ENCODE measurements around the gene MTPN. TPM values are rescaled to one million over a fixed set of nuclear protein-coding genes. Genes with fewer than 3 reads are reported as not detected.

MTPN gene
- total RNA-seq, 1 donor from 2014 or later = 114 TPM

DNA sequence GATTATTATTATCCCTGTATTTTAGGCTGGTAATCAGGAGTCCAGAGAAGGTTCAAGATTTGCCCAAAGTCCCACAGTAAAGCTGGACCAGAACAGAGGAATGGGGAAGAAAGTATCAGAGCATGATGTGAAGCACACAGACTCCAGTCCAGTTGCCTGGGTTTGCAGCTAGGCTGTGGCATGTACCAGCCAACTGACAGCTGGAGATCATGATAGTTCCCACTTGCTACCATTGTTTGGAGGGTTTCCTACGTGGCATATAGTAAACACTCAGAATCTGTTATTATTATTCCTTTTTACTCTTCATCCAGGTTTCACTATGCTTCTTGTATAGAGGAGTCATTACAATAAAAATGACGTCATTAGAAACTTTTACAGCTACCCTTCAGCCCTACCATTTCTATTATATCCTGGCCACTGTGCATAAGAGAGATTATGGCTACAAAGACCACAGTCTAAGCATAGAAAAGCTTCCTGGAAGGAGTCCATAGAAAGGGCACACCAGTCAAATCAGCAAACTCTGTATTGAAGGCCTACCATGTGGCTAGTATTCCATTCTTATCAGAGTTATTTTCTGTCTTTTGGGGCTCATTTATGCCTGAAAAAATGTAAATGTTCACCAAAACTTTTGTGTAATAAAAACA is 66.6 kb downstream of the MTPN start:
- Mint-ChIP-seq H3K9me3 (no peaks in the 10 kb centered on the region), H3K4me3 (no peak overlapping the region), H3K27me3 (ENCODE audit: low read depth) (no peaks in the 10 kb centered on the region), H3K27ac (no peak overlapping the region), H3K36me3 (peaks cover 2% of the 10 kb centered on the region), H3K4me1 (peaks cover 15% of the 10 kb centered on the region)
- no peak for DNase-seq (ENCODE audit: low spot score in 2 of 2, unreplicated experiment in 2 of 2)
- TF ChIP-seq, protein P1, sequence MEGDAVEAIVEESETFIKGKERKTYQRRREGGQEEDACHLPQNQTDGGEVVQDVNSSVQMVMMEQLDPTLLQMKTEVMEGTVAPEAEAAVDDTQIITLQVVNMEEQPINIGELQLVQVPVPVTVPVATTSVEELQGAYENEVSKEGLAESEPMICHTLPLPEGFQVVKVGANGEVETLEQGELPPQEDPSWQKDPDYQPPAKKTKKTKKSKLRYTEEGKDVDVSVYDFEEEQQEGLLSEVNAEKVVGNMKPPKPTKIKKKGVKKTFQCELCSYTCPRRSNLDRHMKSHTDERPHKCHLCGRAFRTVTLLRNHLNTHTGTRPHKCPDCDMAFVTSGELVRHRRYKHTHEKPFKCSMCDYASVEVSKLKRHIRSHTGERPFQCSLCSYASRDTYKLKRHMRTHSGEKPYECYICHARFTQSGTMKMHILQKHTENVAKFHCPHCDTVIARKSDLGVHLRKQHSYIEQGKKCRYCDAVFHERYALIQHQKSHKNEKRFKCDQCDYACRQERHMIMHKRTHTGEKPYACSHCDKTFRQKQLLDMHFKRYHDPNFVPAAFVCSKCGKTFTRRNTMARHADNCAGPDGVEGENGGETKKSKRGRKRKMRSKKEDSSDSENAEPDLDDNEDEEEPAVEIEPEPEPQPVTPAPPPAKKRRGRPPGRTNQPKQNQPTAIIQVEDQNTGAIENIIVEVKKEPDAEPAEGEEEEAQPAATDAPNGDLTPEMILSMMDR (IDR thresholded peaks at IDR 0.05; ENCODE audit: unreplicated experiment) = no peak

DNA sequence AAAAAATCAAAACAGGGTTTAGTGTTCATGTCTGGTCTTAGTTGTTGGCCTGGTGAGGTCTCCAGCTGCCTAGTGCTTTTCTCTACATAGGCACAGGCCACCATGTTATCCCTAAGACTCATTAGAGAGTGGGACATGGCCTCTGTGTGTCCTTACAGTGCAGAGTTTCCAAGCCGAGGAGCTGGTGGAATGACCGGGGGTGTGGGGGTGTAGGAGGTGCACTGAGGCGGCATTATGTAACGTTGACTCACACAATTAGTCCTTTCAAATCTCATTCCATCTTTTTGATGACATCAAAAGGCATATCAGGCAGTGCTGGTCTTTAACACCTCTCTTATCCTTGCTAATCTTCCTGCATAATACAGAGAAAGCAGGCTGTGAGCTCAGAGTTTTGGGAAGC is 71.3 kb downstream of the MTPN start:
- peaks cover 6% of the 10 kb centered on the region for H3K9me3 Mint-ChIP-seq
- H3K4me1 Mint-ChIP-seq = peaks cover 8% of the 10 kb centered on the region
- no peak for DNase-seq (ENCODE audit: low spot score in 2 of 2, unreplicated experiment in 2 of 2)
- no peak overlapping the region for H3K4me3 Mint-ChIP-seq
- H3K27me3 Mint-ChIP-seq (ENCODE audit: low read depth) = no peaks in the 10 kb centered on the region
- no peaks in the 10 kb centered on the region for H3K36me3 Mint-ChIP-seq
- TF ChIP-seq, protein P1 (IDR thresholded peaks at IDR 0.05; ENCODE audit: unreplicated experiment) = no peak
- H3K27ac Mint-ChIP-seq = no peak overlapping the region

DNA sequence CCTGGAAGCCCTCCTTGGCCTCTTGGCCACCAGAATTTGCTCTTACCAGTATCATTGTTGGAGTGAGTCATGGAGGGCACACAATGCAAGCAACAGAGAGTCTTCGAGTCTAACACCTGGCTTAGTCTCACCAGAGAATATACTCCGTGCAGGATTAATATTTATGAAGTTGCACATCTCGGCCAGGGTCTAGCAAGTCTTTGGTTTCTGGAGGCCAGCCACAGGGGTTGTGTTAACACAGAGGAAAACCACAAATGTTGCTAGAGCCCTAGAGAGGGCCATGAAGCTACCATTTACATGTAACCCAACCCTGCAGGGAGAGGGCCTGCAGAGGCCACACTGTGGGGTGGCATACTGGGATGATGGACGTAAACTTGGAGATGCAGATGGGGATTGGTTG is 71.8 kb downstream of the MTPN start:
- Mint-ChIP-seq H3K4me1 (peaks cover 3% of the 10 kb centered on the region), H3K4me3 (no peak overlapping the region), H3K36me3 (no peaks in the 10 kb centered on the region), H3K9me3 (peaks cover 6% of the 10 kb centered on the region), H3K27ac (no peak overlapping the region), H3K27me3 (ENCODE audit: low read depth) (no peaks in the 10 kb centered on the region)
- TF ChIP-seq, protein P1 (IDR thresholded peaks at IDR 0.05; ENCODE audit: unreplicated experiment) = no peak
- no peak for DNase-seq (ENCODE audit: low spot score in 2 of 2, unreplicated experiment in 2 of 2)

DNA sequence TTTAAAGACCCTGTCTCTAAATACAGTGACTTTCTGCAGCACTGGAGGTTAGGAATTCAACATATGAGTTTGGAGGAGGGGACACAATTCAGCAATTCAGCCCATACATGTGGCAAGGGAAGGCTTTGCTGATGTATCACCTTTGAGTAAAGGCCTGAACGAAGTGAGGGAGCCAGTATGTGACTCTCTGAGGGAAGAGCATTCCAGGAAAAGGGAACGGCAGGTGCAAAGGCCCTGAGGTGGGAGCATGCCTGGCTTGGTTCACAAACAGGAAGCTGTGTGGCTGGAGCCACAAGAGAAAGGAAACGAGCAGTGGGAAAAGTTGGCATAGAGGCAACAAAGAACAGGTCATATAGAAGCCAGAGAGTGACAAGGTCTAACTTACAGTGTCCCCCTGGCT is 72.9 kb downstream of the MTPN start:
- Mint-ChIP-seq H3K9me3 (peaks cover 6% of the 10 kb centered on the region), H3K4me1 (no peaks in the 10 kb centered on the region), H3K27me3 (ENCODE audit: low read depth) (no peaks in the 10 kb centered on the region), H3K27ac (no peak overlapping the region), H3K36me3 (no peaks in the 10 kb centered on the region), H3K4me3 (no peak overlapping the region)
- TF ChIP-seq, protein P1 (IDR thresholded peaks at IDR 0.05; ENCODE audit: unreplicated experiment) = no peak
- no peak for DNase-seq (ENCODE audit: low spot score in 2 of 2, unreplicated experiment in 2 of 2)

- H3K27me3 Mint-ChIP-seq (ENCODE audit: low read depth) = no peaks in the 10 kb centered on the region
- H3K36me3 Mint-ChIP-seq = no peaks in the 10 kb centered on the region
- peaks cover 6% of the 10 kb centered on the region for H3K9me3 Mint-ChIP-seq
- DNase-seq (ENCODE audit: low spot score in 2 of 2, unreplicated experiment in 2 of 2) = no peak
- TF ChIP-seq, protein P1 (IDR thresholded peaks at IDR 0.05; ENCODE audit: unreplicated experiment) = no peak
- no peak overlapping the region for H3K27ac Mint-ChIP-seq
- H3K4me3 Mint-ChIP-seq = no peak overlapping the region
- no peaks in the 10 kb centered on the region for H3K4me1 Mint-ChIP-seq
Observed at GRCh38 chr7:135901585-135902540, 75.3 kb downstream of the MTPN start.

Measured in mesothelial cell of epicardium (in vitro differentiated cells).